Thyroid gland (tissue), 4 donors: ENCODE data around the gene GPSM3. TPM values are rescaled to one million over a fixed set of nuclear protein-coding genes. Genes with fewer than 3 reads are reported as not detected.

Experiments used
- DNase-seq, 2 donors: peaks; one replicate each; pipeline ENCODE4 v3.0.0-alpha.2; 2019
- H3K27ac ChIP-seq, 3 donors: fragments of 200-600 bp; sonication (generic); 1 replicate in 2 of 3; 2 replicates in 1 of 3; pipeline ENCODE4 v1.5.1; 2016 to 2019; ENCODE audit warnings: mild to moderate bottlenecking in 1 of 3, moderate library complexity in 1 of 3
- H3K27me3 ChIP-seq: fragments of 200-600 bp; sonication (generic); one replicate; pipeline ENCODE4 v1.5.1; 2019
- H3K36me3 ChIP-seq, 2 donors: fragments of 200-600 bp; sonication (generic); one replicate each; pipeline ENCODE4 v1.5.1; 2016 to 2019
- H3K4me1 ChIP-seq, 2 donors: fragments of 200-600 bp; sonication (generic); one replicate each; pipeline ENCODE4 v1.5.1; 2017 to 2019
- H3K4me3 ChIP-seq, 3 donors: fragments of 200-600 bp; sonication (generic); replicated peaks in 1 of 3; 1 replicate in 2 of 3; 2 replicates in 1 of 3; pipeline ENCODE4 v1.5.1; 2016; ENCODE audit warnings: mild to moderate bottlenecking in 1 of 3
- H3K9me3 ChIP-seq: fragments of 200-600 bp; sonication (generic); one replicate; pipeline ENCODE4 v1.5.1; 2017
- POLR2A ChIP-seq, 2 donors: fragments of 450-650 bp; IDR thresholded peaks; one replicate each; pipeline ENCODE4 v1.6.1; 2017; ENCODE audit warnings: antibody characterized with exemption in 2 of 2, mild to moderate bottlenecking in 2 of 2, moderate library complexity in 1 of 2
- WGBS, 2 donors: methylation state at CpG; one replicate each; pipeline ENCODE4 v1.1.5; 2017; 5-methylcytosine and 5-hydroxymethylcytosine counted together
- intact Hi-C: fragments of 100-400 bp; cut with DNase I; formaldehyde crosslinking; loops from one replicate; pipeline ENCODE4 v1.15.1; 2023
- total RNA-seq, 4 donors: library from RNA; depleted of rRNA; stranded (reverse); fragments of >200 nt; gene quantifications; one replicate each; pipeline ENCODE4 v1.2.3, GENCODE V29; 2016
- TF ChIP-seq, protein P1 (sequence below), 6 experiments: fragments of 200-600 bp in 3 of 6; fragments of 450-650 bp in 3 of 6; sonication (generic) in 3 of 6; IDR thresholded peaks; one replicate each; pipeline ENCODE4 v1.5.1; 2016 to 2019; ENCODE audit warnings: antibody characterized with exemption in 6 of 6, mild to moderate bottlenecking in 2 of 6, inconsistent platforms in 1 of 6, moderate library complexity in 1 of 6

GPSM3 gene
- total RNA-seq, 4 donors from 2014 or later: 4.2 to 6.5 (median 5.5) TPM

DNA sequence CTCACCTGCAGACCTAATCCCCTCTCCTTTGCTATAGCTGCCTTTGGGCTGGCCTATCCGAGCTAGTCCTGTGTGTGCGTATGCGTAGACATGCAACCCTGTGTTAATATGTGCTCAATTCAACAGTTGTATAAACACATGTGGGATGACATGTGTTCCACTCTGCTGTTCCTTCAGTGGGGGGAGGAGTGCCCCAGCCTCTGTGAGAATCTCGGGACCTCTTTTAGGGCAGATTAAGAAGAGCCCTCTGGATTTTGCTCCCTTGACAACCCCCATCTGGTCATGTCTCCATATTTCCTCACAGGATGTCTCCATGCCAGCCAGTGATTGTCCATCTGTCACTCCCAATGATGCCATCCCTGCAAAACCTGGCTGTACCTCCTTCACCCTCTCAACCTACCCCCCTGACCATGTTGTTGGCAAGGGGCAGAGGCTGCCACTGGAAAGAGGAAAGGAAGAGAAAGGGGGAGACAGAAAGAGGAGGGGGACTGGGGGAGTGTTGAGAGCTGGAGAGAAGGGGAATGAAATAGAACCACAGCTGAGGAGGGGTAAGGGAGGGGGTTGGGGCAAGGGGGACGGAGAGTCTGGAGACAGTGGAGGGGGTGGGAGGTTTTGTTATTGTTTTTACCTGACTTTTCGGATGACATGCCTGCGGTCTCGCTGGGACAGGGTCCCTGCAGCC is 41.1 kb downstream of the GPSM3 start:
- DNase-seq: no peak
- WGBS, 2 donors: 46 to 52% methylated on average over 8 of the region's 8 CpGs
- TF ChIP-seq, protein P1, sequence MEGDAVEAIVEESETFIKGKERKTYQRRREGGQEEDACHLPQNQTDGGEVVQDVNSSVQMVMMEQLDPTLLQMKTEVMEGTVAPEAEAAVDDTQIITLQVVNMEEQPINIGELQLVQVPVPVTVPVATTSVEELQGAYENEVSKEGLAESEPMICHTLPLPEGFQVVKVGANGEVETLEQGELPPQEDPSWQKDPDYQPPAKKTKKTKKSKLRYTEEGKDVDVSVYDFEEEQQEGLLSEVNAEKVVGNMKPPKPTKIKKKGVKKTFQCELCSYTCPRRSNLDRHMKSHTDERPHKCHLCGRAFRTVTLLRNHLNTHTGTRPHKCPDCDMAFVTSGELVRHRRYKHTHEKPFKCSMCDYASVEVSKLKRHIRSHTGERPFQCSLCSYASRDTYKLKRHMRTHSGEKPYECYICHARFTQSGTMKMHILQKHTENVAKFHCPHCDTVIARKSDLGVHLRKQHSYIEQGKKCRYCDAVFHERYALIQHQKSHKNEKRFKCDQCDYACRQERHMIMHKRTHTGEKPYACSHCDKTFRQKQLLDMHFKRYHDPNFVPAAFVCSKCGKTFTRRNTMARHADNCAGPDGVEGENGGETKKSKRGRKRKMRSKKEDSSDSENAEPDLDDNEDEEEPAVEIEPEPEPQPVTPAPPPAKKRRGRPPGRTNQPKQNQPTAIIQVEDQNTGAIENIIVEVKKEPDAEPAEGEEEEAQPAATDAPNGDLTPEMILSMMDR (IDR thresholded peaks at IDR 0.05): no peak
- no peak for TF ChIP-seq POLR2A (IDR thresholded peaks at IDR 0.05)
- Histone ChIP-seq H3K27ac (peak overlapping the region in 1 of 3 donors; percentile 31), H3K9me3 (no peaks in the 10 kb centered on the region), H3K36me3 (no peaks in the 10 kb centered on the region), H3K27me3 (no peaks in the 10 kb centered on the region), H3K4me3 (peak overlapping the region in 1 of 3 donors; percentile 23), H3K4me1 (peaks cover 25 to 26% of the 10 kb centered on the region in 2 donors)
- intact Hi-C loops: loop anchor here (5.0 to 10.0 kb wide), 2 partner anchors 34 to 107 kb away; no protein-coding TSS in a partner anchor

DNA sequence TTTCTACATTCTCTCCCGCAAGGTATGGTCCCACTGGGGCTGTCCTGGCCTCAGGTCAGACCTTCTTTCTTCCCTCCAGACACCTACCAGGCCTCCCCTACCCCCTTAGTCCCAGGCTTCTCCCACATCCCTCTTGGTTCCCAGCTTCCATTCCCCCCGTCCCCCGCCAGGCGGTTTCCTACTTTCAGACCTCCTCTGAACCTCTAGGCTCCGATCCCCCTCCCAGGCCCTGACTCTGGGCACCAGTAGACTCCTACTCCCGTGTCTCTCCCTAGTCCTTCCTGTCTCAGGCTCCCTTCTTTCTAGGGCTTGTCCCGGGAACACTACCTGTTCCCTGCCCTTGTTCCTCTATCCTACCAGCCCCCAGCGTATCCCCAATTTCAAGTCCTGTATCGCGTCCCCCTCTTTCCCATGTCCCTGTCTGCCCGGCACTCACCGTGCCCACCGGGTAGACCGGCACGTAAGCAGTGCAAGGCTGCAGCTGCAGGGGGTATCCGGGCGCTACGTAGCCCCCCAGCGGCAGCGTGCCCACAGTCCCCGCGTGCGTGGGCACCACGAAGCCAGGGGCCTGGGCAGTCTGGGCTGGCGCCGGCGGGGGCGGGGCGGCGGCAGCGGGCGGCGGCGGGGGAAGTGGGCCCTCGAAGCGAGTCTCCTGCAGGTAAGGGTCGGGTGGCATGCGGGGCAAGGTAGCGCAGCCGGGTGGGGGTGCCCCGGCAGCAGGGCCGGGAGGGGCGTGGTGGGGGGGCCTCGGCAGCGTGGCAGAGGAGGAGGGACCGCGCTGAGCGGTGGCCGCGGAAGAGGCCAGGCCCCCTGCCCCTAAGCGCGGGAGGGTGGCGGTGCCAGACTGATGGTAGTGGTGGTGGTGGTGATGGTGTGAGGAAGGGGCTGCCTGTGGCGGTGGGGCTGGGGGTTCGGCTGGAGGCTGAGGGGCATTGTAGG is 42.2 kb downstream of the GPSM3 start:
- H3K9me3 ChIP-seq: no peaks in the 10 kb centered on the region
- intact Hi-C loops: loop anchor here (5.0 to 10.0 kb wide), 2 partner anchors 33 to 105 kb away; no protein-coding TSS in a partner anchor
- H3K4me1 ChIP-seq: peaks cover 20 to 25% of the 10 kb centered on the region in 2 donors
- no peak for TF ChIP-seq POLR2A (IDR thresholded peaks at IDR 0.05)
- TF ChIP-seq, protein P1 (IDR thresholded peaks at IDR 0.05): no peak
- 61 to 64% methylated on average over 27 to 31 of the region's 55 CpGs for WGBS, 2 donors
- DNase-seq: no peak
- H3K36me3 ChIP-seq: no peaks in the 10 kb centered on the region
- no peaks in the 10 kb centered on the region for H3K27me3 ChIP-seq
- no peak overlapping the region for H3K4me3 ChIP-seq
- no peak overlapping the region for H3K27ac ChIP-seq

DNA sequence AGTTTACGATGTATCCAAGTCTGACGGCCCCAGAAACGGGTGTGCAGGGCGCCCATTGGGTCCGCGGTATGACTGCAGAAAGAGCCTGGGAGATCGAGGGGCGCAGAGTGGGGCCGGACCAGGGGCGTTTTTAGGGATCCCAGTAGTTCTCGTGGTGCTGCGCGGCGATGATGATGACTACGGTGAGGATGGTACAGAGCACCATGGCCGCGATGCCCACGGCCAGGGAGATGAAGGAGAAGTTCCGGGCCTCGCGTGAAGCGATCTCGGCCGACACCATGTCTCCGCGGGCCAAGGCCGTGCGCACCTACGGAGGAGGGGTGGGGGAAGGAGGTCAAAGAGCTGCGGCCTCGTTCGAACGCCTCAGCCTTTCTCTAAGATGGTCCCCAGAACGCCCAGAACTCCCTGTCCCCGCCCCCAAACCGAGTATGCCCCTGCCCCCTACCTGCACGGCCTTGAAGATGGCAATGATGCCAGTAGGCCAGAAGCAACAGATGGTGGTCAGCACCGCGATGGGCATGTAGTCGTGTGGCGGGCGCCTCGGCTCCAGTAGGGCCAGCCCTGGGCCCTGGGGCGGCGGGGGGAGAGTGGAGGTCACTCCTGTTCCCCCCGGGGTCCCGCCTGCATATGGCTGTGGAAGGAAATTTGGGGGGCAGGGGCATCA is 43.2 kb downstream of the GPSM3 start:
- WGBS, 2 donors: 51 to 52% methylated on average over 44 to 47 of the region's 47 CpGs
- no peak for DNase-seq
- Histone ChIP-seq H3K27me3 (no peaks in the 10 kb centered on the region), H3K27ac (no peak overlapping the region), H3K4me3 (no peak overlapping the region), H3K9me3 (no peaks in the 10 kb centered on the region), H3K36me3 (no peaks in the 10 kb centered on the region), H3K4me1 (peaks cover 15 to 19% of the 10 kb centered on the region in 2 donors)
- TF ChIP-seq POLR2A (IDR thresholded peaks at IDR 0.05): no peak
- TF ChIP-seq, protein P1 (IDR thresholded peaks at IDR 0.05): no peak
- intact Hi-C loops: no loop called here

DNA sequence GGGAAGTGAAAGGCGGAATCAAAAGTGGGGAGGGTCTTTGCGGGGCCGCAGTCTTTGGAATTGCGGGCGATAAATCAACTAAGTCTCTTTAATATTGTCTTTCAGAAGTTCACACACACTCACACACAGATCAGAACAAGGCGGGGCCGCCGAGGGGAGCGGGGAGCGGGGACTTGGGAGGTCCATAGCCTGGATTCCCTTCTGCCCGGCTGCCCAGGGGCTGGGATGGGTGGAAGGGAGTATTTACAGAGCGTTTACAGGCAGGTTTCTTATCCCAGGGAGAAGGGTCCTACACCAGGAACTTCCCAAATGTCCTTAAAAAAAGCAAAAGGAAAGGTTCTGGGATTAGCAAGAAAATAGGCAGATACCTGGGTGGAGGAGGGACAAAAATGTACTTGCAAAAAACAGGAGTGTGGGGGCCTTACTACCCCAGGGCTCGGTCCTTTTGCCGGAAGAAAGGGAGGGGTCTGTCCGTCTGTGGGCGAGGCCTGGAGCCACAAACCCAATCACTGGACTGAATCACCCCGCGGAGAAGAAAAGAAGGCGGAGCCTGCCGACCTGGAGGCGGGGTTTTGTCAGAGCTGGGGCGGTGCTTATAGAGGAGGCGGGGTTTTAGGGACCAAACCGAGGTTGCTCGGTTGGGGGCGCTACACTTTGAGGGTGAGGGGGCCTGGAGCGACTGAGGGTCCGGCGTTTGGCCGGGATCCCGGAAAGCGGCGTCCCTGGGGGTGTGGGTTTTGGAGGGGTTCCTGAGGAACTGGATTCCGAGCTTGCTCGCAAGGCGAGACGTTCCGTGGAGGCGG is 44.0 kb downstream of the GPSM3 start:
- Histone ChIP-seq H3K27ac (no peak overlapping the region), H3K4me1 (peaks cover 14 to 15% of the 10 kb centered on the region in 2 donors), H3K9me3 (no peaks in the 10 kb centered on the region), H3K27me3 (no peaks in the 10 kb centered on the region), H3K36me3 (no peaks in the 10 kb centered on the region), H3K4me3 (no peak overlapping the region)
- peak; percentile 30 to 57 for DNase-seq
- intact Hi-C loops: no loop called here
- TF ChIP-seq POLR2A (IDR thresholded peaks at IDR 0.05): no peak
- TF ChIP-seq, protein P1 (IDR thresholded peaks at IDR 0.05): no peak
- WGBS, 2 donors: 28 to 33% methylated on average over 39 of the region's 39 CpGs
